Testis (tissue), 2 donors: ENCODE measurements around the gene RERE.

ENCODE experiments used
- CTCF ChIP-seq, 3 experiments: fragments of 450-650 bp in 2 of 3; fragments of 200-600 bp in 1 of 3; sonication (generic) in 1 of 3; IDR thresholded peaks; one replicate each; pipeline ENCODE4 v1.5.1; 2016 to 2019; ENCODE audit warnings: antibody characterized with exemption in 3 of 3, mild to moderate bottlenecking in 2 of 3, moderate library complexity in 1 of 3
- POLR2A ChIP-seq: fragments of 450-650 bp; IDR thresholded peaks from one replicate; pipeline ENCODE4 v1.6.1; 2017; ENCODE audit warnings: antibody characterized with exemption, mild to moderate bottlenecking, moderate library complexity

DNA sequence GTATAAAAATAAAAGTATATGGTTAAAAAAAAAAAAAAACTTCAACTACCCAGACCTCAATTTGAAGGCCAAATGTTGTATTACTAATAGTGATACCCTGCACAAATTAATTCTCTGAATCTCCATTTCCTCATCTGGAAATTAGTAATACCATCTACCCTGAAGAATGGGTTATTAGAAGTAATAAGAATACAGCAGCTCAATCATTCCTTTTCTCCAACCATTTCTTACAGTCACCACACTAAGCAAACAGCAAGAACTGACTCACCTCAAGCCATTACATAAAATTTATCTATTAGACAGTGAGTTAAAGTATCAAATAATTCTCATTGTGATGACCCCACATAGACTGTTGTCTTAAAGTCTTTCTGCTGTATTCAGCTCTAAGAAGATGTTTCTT, 39.6 kb downstream of the RERE start:
- no peak for TF ChIP-seq POLR2A
- no peak for TF ChIP-seq CTCF (IDR thresholded peaks at IDR 0.05)
